Subcutaneous adipose tissue (tissue), 4 donors: Measurements from ENCODE around the gene ARMS2. TPM values are rescaled to one million over a fixed set of nuclear protein-coding genes. Genes with fewer than 3 reads are reported as not detected.

ENCODE experiments used
- total RNA-seq, 4 donors: library from RNA; depleted of rRNA; stranded (reverse); fragments of >200 nt; gene quantifications; one replicate each; pipeline ENCODE4 v1.1.0, GENCODE V29; 2016
- TF ChIP-seq, protein P1 (sequence below): fragments of 450-650 bp; IDR thresholded peaks from one replicate; pipeline ENCODE4 v1.5.1; 2016; ENCODE audit warnings: low read depth, mild to moderate bottlenecking, control low read depth, antibody characterized with exemption, moderate library complexity

Gene ARMS2
- total RNA-seq, 4 donors from 2014 or later: not detected

DNA sequence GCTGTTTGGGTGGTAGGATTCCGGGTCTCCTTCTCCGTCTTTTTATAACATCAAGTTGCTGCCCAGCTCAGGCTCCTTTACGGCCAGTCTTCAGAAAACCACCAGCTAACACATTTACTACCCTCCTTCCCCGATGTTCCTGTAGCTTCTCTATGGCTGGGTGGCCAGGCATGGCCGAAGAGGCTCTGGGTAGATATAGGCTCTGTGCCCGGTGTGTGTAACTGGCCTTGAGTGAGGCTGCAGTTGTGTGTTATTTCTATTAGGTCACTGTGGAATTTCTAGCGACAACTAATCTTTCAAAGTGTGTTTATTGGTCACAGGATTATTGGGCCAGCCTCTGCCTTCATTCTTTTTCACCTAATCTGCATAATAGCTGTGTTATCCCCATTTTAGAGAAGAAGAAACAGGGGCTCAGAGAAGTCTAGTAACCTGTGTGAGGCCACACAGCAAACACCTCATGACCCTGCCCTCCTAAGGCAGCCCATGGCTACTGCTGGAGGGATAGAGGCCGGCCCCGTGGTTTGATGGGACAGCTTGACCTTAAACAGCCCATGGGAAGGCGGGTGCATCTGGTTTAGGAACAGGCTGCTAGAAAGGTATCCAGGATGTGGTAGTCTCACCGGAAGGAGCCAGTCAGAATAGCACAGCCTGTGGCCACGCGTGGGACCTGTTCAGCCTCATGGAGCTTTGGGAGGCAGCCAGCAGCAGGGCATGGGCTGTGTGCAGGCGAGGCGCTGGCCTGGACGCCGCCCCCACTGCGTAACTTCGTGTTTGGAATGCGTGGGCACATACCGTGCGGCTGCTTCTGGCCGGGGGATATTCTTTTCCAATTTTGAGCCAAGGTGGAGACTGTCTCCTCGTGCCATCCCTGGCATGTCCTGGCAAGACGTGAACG lies 36.6 kb downstream of the ARMS2 start:
- TF ChIP-seq, protein P1, sequence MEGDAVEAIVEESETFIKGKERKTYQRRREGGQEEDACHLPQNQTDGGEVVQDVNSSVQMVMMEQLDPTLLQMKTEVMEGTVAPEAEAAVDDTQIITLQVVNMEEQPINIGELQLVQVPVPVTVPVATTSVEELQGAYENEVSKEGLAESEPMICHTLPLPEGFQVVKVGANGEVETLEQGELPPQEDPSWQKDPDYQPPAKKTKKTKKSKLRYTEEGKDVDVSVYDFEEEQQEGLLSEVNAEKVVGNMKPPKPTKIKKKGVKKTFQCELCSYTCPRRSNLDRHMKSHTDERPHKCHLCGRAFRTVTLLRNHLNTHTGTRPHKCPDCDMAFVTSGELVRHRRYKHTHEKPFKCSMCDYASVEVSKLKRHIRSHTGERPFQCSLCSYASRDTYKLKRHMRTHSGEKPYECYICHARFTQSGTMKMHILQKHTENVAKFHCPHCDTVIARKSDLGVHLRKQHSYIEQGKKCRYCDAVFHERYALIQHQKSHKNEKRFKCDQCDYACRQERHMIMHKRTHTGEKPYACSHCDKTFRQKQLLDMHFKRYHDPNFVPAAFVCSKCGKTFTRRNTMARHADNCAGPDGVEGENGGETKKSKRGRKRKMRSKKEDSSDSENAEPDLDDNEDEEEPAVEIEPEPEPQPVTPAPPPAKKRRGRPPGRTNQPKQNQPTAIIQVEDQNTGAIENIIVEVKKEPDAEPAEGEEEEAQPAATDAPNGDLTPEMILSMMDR: no peak

DNA sequence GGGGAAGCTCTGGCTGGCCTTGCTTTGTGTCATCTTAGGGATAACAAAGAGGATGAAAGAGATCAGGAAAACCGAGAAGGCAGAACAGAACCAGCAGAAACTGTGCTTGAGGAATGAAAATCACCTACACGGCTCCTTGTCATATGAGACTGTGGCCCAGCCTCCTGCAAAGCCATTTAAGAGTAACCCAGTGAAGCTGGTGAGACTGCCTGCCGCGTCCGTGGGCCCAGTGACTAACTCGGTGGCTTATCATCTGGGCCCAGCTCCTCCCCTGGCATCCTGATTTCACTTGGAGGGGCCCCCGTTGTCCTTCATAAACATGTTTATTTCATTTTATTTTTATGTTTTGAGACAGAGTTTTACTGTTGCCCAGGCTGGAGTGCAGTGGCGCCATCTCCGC lies 37.6 kb downstream of the ARMS2 start:
- TF ChIP-seq, protein P1: no peak

DNA sequence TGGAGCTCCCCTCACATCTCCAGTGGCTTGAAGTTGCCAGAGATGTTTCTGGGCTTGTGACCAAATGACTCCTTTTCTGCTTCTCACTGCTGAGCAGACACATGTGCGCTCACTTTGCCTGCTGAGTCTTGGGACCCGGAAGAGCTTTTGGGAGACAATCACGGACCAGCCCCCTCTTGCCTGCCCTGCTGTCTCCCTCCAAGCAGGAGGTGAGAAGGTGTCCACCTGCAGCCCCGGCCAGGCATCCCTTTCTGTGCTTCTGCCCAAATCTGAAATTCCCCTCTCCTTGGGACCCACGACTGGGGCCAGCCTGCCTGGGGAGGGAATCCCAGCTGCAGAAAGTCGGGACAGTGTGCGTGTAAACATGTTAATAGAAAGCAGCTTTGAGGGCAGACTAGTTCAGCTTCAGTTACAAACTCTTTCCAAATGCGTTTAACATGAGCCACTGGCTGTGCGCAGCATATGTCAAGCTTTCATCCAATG lies 38.6 kb downstream of the ARMS2 start:
- TF ChIP-seq, protein P1: no peak

DNA sequence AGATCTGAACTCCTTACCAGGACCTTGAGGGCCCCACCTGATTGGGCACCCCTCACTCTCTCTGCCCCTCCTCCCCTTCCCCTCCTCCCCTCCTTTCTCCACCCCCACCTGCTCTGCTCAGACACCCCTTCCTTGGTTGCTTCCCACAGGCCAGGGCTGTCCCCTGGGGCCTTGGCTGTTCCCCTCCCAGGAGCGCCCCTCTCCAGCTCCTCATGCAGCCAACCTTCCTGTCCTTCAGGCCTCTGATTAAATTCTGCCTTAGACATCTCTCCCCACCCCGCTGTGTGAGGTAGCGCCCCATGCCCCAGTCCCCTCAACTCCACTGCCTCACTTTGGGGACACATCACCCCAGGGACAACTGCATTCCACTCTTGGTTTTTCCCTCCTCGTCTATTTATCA lies 39.3 kb downstream of the ARMS2 start:
- TF ChIP-seq, protein P1: no peak

DNA sequence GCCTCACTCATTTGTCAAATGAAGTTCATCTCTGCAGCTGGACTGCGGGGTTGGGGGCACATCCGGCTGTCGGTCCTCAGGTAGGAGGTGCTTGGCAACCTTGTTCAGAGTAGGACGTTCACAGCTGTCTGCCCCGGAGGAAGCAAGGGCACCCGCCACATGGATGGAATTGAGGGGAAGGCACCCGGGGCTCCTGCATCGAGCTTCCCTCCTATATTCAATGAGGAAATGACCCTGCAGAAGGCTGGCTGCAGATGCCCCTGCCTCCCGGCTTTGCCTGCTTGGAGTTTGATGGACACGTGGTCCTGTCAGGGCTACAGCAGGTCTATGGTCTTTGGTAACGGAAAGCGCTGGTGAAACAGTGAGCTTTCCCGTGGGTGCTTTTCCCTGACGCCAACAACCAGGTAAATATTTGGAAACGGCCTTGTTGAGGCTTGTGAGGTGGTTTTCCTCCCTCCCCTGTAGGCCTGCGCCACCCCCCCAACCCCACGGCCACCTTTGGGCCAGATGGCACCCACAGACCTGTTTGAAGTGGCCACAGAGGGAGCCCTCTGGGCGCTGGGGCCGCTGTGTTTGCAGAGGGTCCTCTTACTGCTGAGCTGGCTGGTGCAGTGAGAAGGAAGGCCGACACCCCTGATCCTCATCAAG lies 39.8 kb downstream of the ARMS2 start:
- TF ChIP-seq, protein P1: no peak

DNA sequence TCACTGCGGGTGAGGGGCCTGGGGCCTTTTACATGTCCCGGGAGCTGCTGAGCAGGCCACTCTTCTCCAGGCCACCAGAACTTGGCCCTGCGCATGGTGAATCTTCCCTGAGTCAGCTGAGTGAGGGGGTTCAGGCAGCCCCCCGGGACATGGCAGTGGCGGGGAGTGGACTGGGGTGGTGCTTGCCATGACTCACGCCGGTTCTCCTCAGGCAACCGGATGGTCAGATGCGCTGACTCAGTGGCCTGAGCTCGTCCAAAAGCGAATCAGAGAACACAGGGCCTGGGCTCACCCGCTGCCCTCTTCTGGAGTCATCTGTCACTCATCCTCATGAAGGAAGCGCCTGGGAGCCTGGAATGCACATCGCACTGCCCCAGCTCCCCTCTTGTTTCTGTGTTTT lies 40.4 kb downstream of the ARMS2 start:
- TF ChIP-seq, protein P1: no peak
